HepG2 (cell line): ENCODE data around the gene TDRD1.

Experiments used
- ATF7-NPFF ChIP-seq: sonication (generic); formaldehyde crosslinking; IDR thresholded peaks from 2 replicates; pipeline ENCODE4 v1.8.1; 2023; ENCODE audit warnings: mild to moderate bottlenecking, low read depth, missing genetic modification reagents, moderate library complexity
- DNMT1 ChIP-seq: sonication (generic); formaldehyde crosslinking; IDR thresholded peaks from 2 replicates; pipeline ENCODE4 v1.5.1; 2020; ENCODE audit warnings: mild to moderate bottlenecking, missing genetic modification reagents
- DPF2 ChIP-seq: sonication (generic); formaldehyde crosslinking; IDR thresholded peaks from 2 replicates; pipeline ENCODE4 v1.4.0; 2020; ENCODE audit warnings: mild to moderate bottlenecking, low read depth, missing genetic modification reagents, borderline replicate concordance
- EP300 ChIP-seq, 3 experiments: sonication (generic) in 1 of 3; formaldehyde crosslinking in 1 of 3; IDR thresholded peaks; 2 replicates each; pipeline versions ENCODE4 v1.5.1 to v1.6.1; 2011 to 2020; ENCODE audit warnings: low read depth in 2 of 3, low read length in 2 of 3, borderline replicate concordance in 1 of 3, improper control_type of control experiment in 1 of 3, mild to moderate bottlenecking in 1 of 3, missing genetic modification reagents in 1 of 3, moderate library complexity in 1 of 3
- FIP1L1 ChIP-seq: fragments of 200-400 bp; formaldehyde crosslinking; IDR thresholded peaks from 2 replicates; pipeline ENCODE4 v1.6.1; 2018; ENCODE audit warnings: low read depth, mild to moderate bottlenecking, low read length, moderate library complexity, borderline replicate concordance; ENCODE audit not compliant: insufficient read depth
- KLF9 ChIP-seq: IDR thresholded peaks from 2 replicates; pipeline ENCODE4 v1.6.1; 2016; ENCODE audit warnings: low read depth
- RAD21 ChIP-seq: fragments of 450-650 bp; formaldehyde crosslinking; IDR thresholded peaks from 2 replicates; pipeline ENCODE4 v1.5.0; 2020; ENCODE audit warnings: mild to moderate bottlenecking
- SAP130 ChIP-seq: IDR thresholded peaks from 2 replicates; pipeline ENCODE4 v1.6.1; 2016; ENCODE audit warnings: low read depth
- TAF1 ChIP-seq: sonication (generic); formaldehyde crosslinking; IDR thresholded peaks from 2 replicates; pipeline ENCODE4 v1.4.0; 2020; ENCODE audit warnings: missing genetic modification reagents
- TF ChIP-seq, protein P1 (sequence below): sonication (generic); formaldehyde crosslinking; IDR thresholded peaks from 2 replicates; pipeline ENCODE4 v1.5.0; 2020; ENCODE audit warnings: mild to moderate bottlenecking, missing genetic modification reagents, moderate library complexity
- TF ChIP-seq, protein P2 (sequence below): sonication (generic); formaldehyde crosslinking; conservative IDR thresholded peaks from 2 replicates; pipeline ENCODE4 v1.8.1; 2023; ENCODE audit warnings: missing genetic modification reagents

DNA sequence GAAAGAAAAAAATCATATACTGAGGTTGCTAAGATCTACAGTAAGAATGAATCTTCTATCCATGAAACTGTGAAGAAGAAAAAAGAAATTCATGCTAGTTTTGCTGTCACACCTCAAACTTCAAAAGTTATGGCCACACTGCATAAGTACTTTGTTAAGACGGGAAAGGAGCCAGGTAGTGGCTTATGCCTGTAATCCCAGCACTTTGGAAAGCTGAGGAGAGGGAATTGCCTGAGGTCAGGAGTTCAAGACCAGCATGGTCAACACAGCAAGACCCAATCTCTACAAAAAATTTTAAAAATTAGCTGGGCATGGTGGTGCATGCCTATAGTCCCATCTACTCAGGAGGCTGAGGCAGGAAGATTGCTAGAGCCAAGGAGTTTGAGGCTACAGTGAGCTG is 27.3 kb upstream of the TDRD1 start:
- TF ChIP-seq FIP1L1 = no peak
- no peak for TF ChIP-seq DPF2 (CRISPR knock-in tag)
- no peak for TF ChIP-seq SAP130
- TF ChIP-seq TAF1 (CRISPR knock-in tag) = no peak
- TF ChIP-seq DNMT1 = no peak
- TF ChIP-seq, protein P1, sequence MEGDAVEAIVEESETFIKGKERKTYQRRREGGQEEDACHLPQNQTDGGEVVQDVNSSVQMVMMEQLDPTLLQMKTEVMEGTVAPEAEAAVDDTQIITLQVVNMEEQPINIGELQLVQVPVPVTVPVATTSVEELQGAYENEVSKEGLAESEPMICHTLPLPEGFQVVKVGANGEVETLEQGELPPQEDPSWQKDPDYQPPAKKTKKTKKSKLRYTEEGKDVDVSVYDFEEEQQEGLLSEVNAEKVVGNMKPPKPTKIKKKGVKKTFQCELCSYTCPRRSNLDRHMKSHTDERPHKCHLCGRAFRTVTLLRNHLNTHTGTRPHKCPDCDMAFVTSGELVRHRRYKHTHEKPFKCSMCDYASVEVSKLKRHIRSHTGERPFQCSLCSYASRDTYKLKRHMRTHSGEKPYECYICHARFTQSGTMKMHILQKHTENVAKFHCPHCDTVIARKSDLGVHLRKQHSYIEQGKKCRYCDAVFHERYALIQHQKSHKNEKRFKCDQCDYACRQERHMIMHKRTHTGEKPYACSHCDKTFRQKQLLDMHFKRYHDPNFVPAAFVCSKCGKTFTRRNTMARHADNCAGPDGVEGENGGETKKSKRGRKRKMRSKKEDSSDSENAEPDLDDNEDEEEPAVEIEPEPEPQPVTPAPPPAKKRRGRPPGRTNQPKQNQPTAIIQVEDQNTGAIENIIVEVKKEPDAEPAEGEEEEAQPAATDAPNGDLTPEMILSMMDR (CRISPR knock-in tag) = no peak
- TF ChIP-seq, protein P2, sequence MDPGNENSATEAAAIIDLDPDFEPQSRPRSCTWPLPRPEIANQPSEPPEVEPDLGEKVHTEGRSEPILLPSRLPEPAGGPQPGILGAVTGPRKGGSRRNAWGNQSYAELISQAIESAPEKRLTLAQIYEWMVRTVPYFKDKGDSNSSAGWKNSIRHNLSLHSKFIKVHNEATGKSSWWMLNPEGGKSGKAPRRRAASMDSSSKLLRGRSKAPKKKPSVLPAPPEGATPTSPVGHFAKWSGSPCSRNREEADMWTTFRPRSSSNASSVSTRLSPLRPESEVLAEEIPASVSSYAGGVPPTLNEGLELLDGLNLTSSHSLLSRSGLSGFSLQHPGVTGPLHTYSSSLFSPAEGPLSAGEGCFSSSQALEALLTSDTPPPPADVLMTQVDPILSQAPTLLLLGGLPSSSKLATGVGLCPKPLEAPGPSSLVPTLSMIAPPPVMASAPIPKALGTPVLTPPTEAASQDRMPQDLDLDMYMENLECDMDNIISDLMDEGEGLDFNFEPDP (CRISPR knock-in tag) = no peak
- TF ChIP-seq ATF7-NPFF (CRISPR knock-in tag) = no peak
- TF ChIP-seq RAD21 (CRISPR knock-in tag) = no peak
- TF ChIP-seq KLF9 (CRISPR knock-in tag) = no peak
- TF ChIP-seq EP300 (IDR thresholded peaks at IDR 0.05; ENCODE audit: low read depth in 2 of 2, low read length in 2 of 2) = no peak
- no peak for TF ChIP-seq EP300 (CRISPR knock-in tag; IDR thresholded peaks at IDR 0.05; ENCODE audit: borderline replicate concordance)
